ENCODE data around the gene LRRC3C. TPM values are rescaled to one million over a fixed set of nuclear protein-coding genes. Genes with fewer than 3 reads are reported as not detected.
A peak's percentile ranks its signal among the peaks of the same experiment; 100 is the strongest.
"Not testable (repeated sequence)": the region's sequence is repeated elsewhere in the genome, so short reads cannot be mapped to it uniquely, and the experiment has no call there.

Gene LRRC3C
- total RNA-seq = not detected in 2 replicates

- no peak for TF ChIP-seq CTCF (IDR thresholded peaks at IDR 0.05; ENCODE audit: insufficient read depth, low read length, poor library complexity, severe bottlenecking)
These were observed at the start of gene LRRC3C, which contains the start of gene ORMDL3 for GRCh38 chr17:39927101-39927928. LRRC3C (plus strand) TSS chr17:39927732; CDS start chr17:39941524, 13,792 bp downstream. ORMDL3 (minus strand) TSS chr17:39927601; CDS start chr17:39924203, 3,398 bp downstream.

GRCh38 chr17:39886102-39886501 lies 41.4 kb upstream of the LRRC3C start:
- not testable (repeated sequence) for H3K4me3 ChIP-seq (ENCODE audit: low read depth, low read length); DNase-seq (ENCODE audit: low read depth); H3K36me3 ChIP-seq (ENCODE audit: control insufficient read depth, insufficient read depth, low read length); H3K27me3 ChIP-seq (ENCODE audit: control insufficient read depth, insufficient read depth, low read length)

More at GRCh38 chr17:39927101-39927928, at the start of gene LRRC3C, which contains the start of gene ORMDL3:
- peak; percentile 56 for DNase-seq (ENCODE audit: low read depth)
- no peaks in the 10 kb centered on the region for H3K27me3 ChIP-seq (ENCODE audit: control insufficient read depth, insufficient read depth, low read length)
- H3K4me3 ChIP-seq (ENCODE audit: low read depth, low read length) = peak within 1 kb of the TSS; percentile 94
- peaks cover 1% of the 10 kb centered on the region for H3K36me3 ChIP-seq (ENCODE audit: control insufficient read depth, insufficient read depth, low read length)

- DNase-seq (ENCODE audit: low read depth) = no peak
- Histone ChIP-seq H3K27me3 (ENCODE audit: control insufficient read depth, insufficient read depth, low read length) (no peaks in the 10 kb centered on the region), H3K36me3 (ENCODE audit: control insufficient read depth, insufficient read depth, low read length) (no peaks in the 10 kb centered on the region), H3K4me3 (ENCODE audit: low read depth, low read length) (no peak overlapping the region)
- no peak for TF ChIP-seq CTCF (IDR thresholded peaks at IDR 0.05; ENCODE audit: insufficient read depth, low read length, poor library complexity, severe bottlenecking)
These were observed 40.5 kb upstream of the LRRC3C start for GRCh38 chr17:39887078-39887477.

GRCh38 chr17:39889200-39889599 lies 38.3 kb upstream of the LRRC3C start:
- no peak for DNase-seq (ENCODE audit: low read depth)
- H3K36me3 ChIP-seq (ENCODE audit: control insufficient read depth, insufficient read depth, low read length) = no peaks in the 10 kb centered on the region
- no peak for TF ChIP-seq CTCF (IDR thresholded peaks at IDR 0.05; ENCODE audit: insufficient read depth, low read length, poor library complexity, severe bottlenecking)
- no peak overlapping the region for H3K4me3 ChIP-seq (ENCODE audit: low read depth, low read length)
- peaks cover 7% of the 10 kb centered on the region for H3K27me3 ChIP-seq (ENCODE audit: control insufficient read depth, insufficient read depth, low read length)

GRCh38 chr17:39894681-39895376 lies 32.7 kb upstream of the LRRC3C start:
- peaks cover 7% of the 10 kb centered on the region for H3K27me3 ChIP-seq (ENCODE audit: control insufficient read depth, insufficient read depth, low read length)
- H3K36me3 ChIP-seq (ENCODE audit: control insufficient read depth, insufficient read depth, low read length) = no peaks in the 10 kb centered on the region
- DNase-seq (ENCODE audit: low read depth) = no peak
- TF ChIP-seq CTCF (IDR thresholded peaks at IDR 0.05; ENCODE audit: insufficient read depth, low read length, poor library complexity, severe bottlenecking) = no peak
- H3K4me3 ChIP-seq (ENCODE audit: low read depth, low read length) = no peak overlapping the region

- no peak for TF ChIP-seq CTCF (IDR thresholded peaks at IDR 0.05; ENCODE audit: insufficient read depth, low read length, poor library complexity, severe bottlenecking)
- no peak for DNase-seq (ENCODE audit: low read depth)
- H3K4me3 ChIP-seq (ENCODE audit: low read depth, low read length) = no peak overlapping the region
- H3K36me3 ChIP-seq (ENCODE audit: control insufficient read depth, insufficient read depth, low read length) = no peaks in the 10 kb centered on the region
- H3K27me3 ChIP-seq (ENCODE audit: control insufficient read depth, insufficient read depth, low read length) = no peaks in the 10 kb centered on the region
These were observed 29.4 kb upstream of the LRRC3C start for GRCh38 chr17:39898088-39898487.
